Endothelial cell of umbilical vein (primary cell): ENCODE measurements around the gene DGKG. TPM values are rescaled to one million over a fixed set of nuclear protein-coding genes. Genes with fewer than 3 reads are reported as not detected.

Experiments
- BruUV-seq: library from RNA; stranded (reverse); fragments of 400-500 nt; replicated peaks from 2 replicates; lab custom pipeline; 2021; lab: Mats Ljungman, UMichigan
- CTCF ChIA-PET: fragments of 300-600, 350-600 bp; sonication (Branson Sonifier 250); formaldehyde crosslinking; loops from one replicate; lab custom pipeline; 2021; ENCODE audit warnings: antibody characterized with exemption, inconsistent platforms; lab: Charles Lee
- POLR2A ChIA-PET: fragments of 300-600, 350-600 bp; sonication (Branson Sonifier 250); formaldehyde crosslinking; loops from one replicate; lab custom pipeline; 2021; ENCODE audit warnings: antibody characterized with exemption, inconsistent platforms; lab: Charles Lee
- DNase-seq: peaks from one replicate; pipeline ENCODE4 v3.0.0-alpha.2; 2011; ENCODE audit warnings: low read depth, low spot score
- FAIRE-seq: peaks from 2 replicates; lab custom pipeline; 2011; peaks lifted over from hg19 to GRCh38; lab: Jason Lieb, UNC
- H2AFZ ChIP-seq: 2 replicates; pipeline ENCODE4 v1.6.0; 2012; ENCODE audit warnings: low read depth, low read length, control low read depth, inconsistent platforms
- H3K27ac ChIP-seq: 2 replicates; pipeline ENCODE4 v1.5.1; 2011; ENCODE audit warnings: low read depth, mild to moderate bottlenecking, control low read depth, low read length, moderate library complexity; ENCODE audit not compliant: insufficient read depth
- H3K27me3 ChIP-seq, 2 experiments: 2 replicates each; pipeline versions ENCODE4 v1.6.0 to v1.6.1; 2011; ENCODE audit warnings: low read length in 2 of 2, mixed read lengths in 1 of 2; ENCODE audit not compliant: control insufficient read depth in 2 of 2, insufficient read depth in 2 of 2
- H3K36me3 ChIP-seq, 2 experiments: 2 replicates in 1 of 2; 3 replicates in 1 of 2; pipeline ENCODE4 v1.5.1; 2011; ENCODE audit warnings: low read length in 2 of 2, mild to moderate bottlenecking in 1 of 2, moderate library complexity in 1 of 2; ENCODE audit not compliant: control insufficient read depth in 2 of 2, insufficient read depth in 2 of 2; ENCODE audit errors: extremely low read depth in 1 of 2
- H3K4me1 ChIP-seq: 3 replicates; pipeline ENCODE4 v1.5.1; 2011; ENCODE audit warnings: mild to moderate bottlenecking, low read length; ENCODE audit not compliant: control insufficient read depth, insufficient read depth; ENCODE audit errors: extremely low read depth
- H3K4me2 ChIP-seq: 2 replicates; pipeline ENCODE4 v1.6.1; 2011; ENCODE audit warnings: low read length, control low read depth, mixed read lengths; ENCODE audit not compliant: insufficient read depth
- H3K4me3 ChIP-seq, 3 experiments: fragments of 200-600 bp in 1 of 3; sonication (generic), shearing (Covaris generic) in 1 of 3; replicated peaks in 1 of 3; 2 replicates each; pipeline ENCODE4 v1.5.1; 2011 to 2016; ENCODE audit warnings: control low read depth in 3 of 3, low read length in 3 of 3, mild to moderate bottlenecking in 2 of 3, inconsistent platforms in 1 of 3, low read depth in 1 of 3, moderate library complexity in 1 of 3; ENCODE audit not compliant: insufficient read depth in 1 of 3
- H3K79me2 ChIP-seq: 2 replicates; pipeline ENCODE4 v1.6.0; 2012; ENCODE audit warnings: low read length, inconsistent platforms; ENCODE audit not compliant: control insufficient read depth, insufficient read depth
- H3K9ac ChIP-seq: replicated peaks from 2 replicates; pipeline ENCODE3; 2011; ENCODE audit warnings: low read length, control low read depth; ENCODE audit not compliant: insufficient read depth; ENCODE audit errors: extremely low read depth
- H3K9me1 ChIP-seq: replicated peaks from 3 replicates; pipeline ENCODE4 v1.6.0; 2011; ENCODE audit warnings: mild to moderate bottlenecking, low read length; ENCODE audit not compliant: control insufficient read depth, insufficient read depth; ENCODE audit errors: extremely low read depth
- H3K9me3 ChIP-seq: replicated peaks from 2 replicates; pipeline ENCODE4 v1.5.1; 2012; ENCODE audit warnings: low read length, inconsistent platforms; ENCODE audit not compliant: control insufficient read depth, insufficient read depth
- H4K20me1 ChIP-seq: replicated peaks from 2 replicates; pipeline ENCODE3; 2011; ENCODE audit warnings: mild to moderate bottlenecking, low read length; ENCODE audit not compliant: control insufficient read depth, insufficient read depth; ENCODE audit errors: extremely low read depth
- CTCF ChIP-seq, 2 donors: IDR thresholded peaks; 1 replicate in 1 of 2; 2 replicates in 1 of 2; pipeline ENCODE4 v1.5.1; 2011; ENCODE audit warnings: low read length in 2 of 2, mild to moderate bottlenecking in 2 of 2, moderate library complexity in 2 of 2, control low read depth in 1 of 2, inconsistent platforms in 1 of 2, low read depth in 1 of 2; ENCODE audit not compliant: insufficient read depth in 1 of 2; ENCODE audit errors: extremely low read depth in 1 of 2
- MAX ChIP-seq: IDR thresholded peaks from 2 replicates; pipeline ENCODE4 v1.6.1; 2011; ENCODE audit not compliant: insufficient read depth, insufficient read length
- POLR2A ChIP-seq: IDR thresholded peaks from 2 replicates; pipeline ENCODE4 v1.6.1; 2012; ENCODE audit warnings: low read depth, mild to moderate bottlenecking, control low read depth, low read length
- dilution Hi-C: fragments of 300-500 bp; cut with MboI; formaldehyde crosslinking; loops from one replicate; pipeline ENCODE4 v1.15.0; 2019; ENCODE audit warnings: low sequenced_read_pairs; ENCODE audit not compliant: extremely low pct_ligation_motif_present
- intact Hi-C: fragments of 100-400 bp; cut with micrococcal nuclease; formaldehyde crosslinking; loops from one replicate; pipeline ENCODE4 v1.10.0; 2022
- polyA plus RNA-seq, 4 experiments: library from polyadenylated mRNA; depleted of rRNA in 3 of 4; stranded (reverse) in 3 of 4; unstranded in 1 of 4; fragments of >200 nt; gene quantifications; 2 replicates each; pipeline versions ENCODE4 v1.2.1 to v1.2.3, GENCODE V29; 2011 to 2012; ENCODE audit warnings: missing spikeins in 1 of 4
- total RNA-seq: library from RNA; stranded (reverse); gene quantifications from 2 replicates; pipeline ENCODE4 v1.2.3, GENCODE V29; 2021

DGKG gene
- total and polyA plus RNA-seq, 2 donors (not counting 3 experiments of a cell fraction or from before 2014, with no cell fraction given): not detected

GRCh38 chr3:186268616-186269448 lies 93.2 kb downstream of the DGKG start:
- intact Hi-C loops: no loop called here

More at GRCh38 chr3:186268616-186269448, 93.2 kb downstream of the DGKG start:
- Histone ChIP-seq H3K4me3 (no peak overlapping the region), H3K36me3 (no peaks in the 10 kb centered on the region), H3K79me2 (no peaks in the 10 kb centered on the region), H4K20me1 (no peaks in the 10 kb centered on the region), H3K9me1 (no peaks in the 10 kb centered on the region), H3K4me2 (no peak overlapping the region), H2AFZ (no peak overlapping the region), H3K27me3 (no peaks in the 10 kb centered on the region), H3K27ac (no peak overlapping the region), H3K9ac (no peak overlapping the region), H3K9me3 (no peaks in the 10 kb centered on the region), H3K4me1 (no peaks in the 10 kb centered on the region)
- dilution Hi-C loops: no loop called here
- BruUV-seq: no TSS peak
- TF ChIP-seq MAX (no peak), CTCF (IDR thresholded peaks at IDR 0.05; ENCODE audit: extremely low read depth in 1 of 2, insufficient read depth in 1 of 2, low read depth in 1 of 2, low read length in 2 of 2) (peak in 1 of 2 donors; percentile 20), POLR2A (no peak)
- ChIA-PET CTCF (interaction anchor here (1.7 to 3.0 kb wide), 2 partner anchors 9 to 272 kb away, joined by 7 to 8 read pairs; no protein-coding TSS in a partner anchor), POLR2A (no interaction called here)
- DNase-seq: no peak
- no peak for FAIRE-seq
